GM21515 (cell line): ENCODE results near the gene GPHN.

Source experiments
- ATAC-seq: cut with Tn5 transposase; IDR thresholded peaks from one replicate; pipeline ENCODE4 v1.9.1; 2021; ENCODE audit not compliant: unreplicated experiment

GPHN gene

DNA sequence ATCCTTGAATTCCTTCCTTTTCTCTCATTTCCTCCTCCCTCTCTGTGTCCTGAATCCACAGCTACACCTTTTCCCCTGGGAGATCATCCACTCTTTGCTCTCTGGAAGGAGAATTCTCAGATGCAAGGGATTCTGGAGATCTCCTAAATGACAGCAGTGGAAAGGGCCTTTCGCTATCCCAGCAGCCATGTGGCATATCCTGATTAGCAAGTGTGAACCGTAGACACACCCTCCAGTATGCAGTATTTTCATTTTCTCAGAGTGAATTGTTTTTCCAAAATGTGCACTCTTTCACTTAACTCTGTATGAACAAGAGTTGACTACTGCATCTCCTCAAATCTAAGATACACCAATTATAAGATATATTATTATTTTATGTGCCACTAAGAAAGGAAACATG is 687.3 kb downstream of the GPHN start:
- ATAC-seq: no peak

DNA sequence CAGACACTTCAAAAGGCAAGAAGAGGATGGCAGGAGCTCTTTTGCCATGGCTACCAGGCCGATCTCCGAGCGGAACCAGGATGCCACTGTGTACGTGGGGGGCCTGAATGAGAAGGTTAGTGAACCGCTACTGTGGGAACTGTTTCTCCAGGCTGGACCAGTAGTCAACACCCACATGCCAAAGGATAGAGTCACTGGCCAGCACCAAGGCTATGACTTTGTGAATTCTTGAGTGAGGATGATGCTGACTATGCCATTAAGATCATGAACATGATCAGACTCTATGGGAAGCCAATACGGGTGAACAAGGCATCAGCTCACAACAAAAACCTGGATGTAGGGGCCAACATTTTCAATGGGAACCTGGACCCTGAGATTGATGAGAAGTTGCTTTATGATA is 691.1 kb downstream of the GPHN start:
- no peak for ATAC-seq

GRCh38 chr14:67207810-67208209 is 699.9 kb downstream of the GPHN start:
- ATAC-seq: no peak

GRCh38 chr14:67218126-67218525 is 710.2 kb downstream of the GPHN start:
- ATAC-seq: no peak

- ATAC-seq: no peak
Observed at GRCh38 chr14:67221248-67221981, 713.5 kb downstream of the GPHN start.

- no peak for ATAC-seq
Observed at GRCh38 chr14:67221982-67222328, 714.0 kb downstream of the GPHN start.

DNA sequence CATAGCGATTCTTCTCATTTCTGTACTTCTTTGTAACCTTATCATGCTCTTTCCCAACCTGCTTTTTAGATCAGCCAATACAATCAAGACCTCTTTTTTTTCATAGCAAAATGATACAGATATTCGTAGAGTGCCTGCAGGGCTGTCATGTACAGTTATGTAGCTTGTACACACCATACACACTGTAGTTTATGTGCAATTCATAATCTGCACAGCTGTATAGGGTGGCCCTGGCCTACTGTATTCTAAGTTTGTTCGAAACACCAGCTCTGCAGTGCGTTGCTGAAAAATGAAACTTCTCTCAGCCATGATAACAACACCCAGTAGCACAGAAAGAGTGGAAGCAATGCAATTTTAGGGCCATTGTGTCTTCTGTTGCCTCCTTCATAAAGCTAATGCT is 717.6 kb downstream of the GPHN start:
- no peak for ATAC-seq

DNA sequence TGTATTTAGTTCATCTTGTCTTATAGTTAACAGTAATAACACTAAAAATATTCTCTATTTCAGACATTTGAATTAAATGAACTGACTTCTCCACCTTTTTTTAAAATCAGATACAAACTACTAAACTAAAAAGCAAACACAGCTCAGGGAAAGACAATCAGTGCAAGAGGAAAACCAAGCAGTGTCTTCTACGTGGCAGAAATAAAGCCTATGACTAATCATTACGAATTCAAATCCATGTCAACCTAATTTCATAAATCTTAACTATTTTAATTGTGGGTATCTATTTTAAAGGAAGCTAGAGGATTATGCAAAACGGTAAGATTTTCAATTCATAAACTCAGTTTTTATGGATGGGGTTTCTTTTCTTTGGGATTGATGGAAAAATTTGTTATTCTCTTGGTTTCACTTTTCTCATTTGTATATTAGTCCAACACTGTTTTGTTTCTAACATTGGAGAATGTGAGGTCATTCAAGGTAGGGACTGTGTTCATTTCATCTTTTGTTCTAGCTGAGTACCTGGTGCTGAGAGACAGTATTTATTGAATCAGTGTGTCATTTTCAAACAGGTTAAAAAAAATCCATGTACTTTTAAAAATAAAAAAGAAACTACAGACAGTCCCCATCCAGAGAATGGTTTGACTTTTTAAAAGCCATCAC is 720.5 kb downstream of the GPHN start:
- no peak for ATAC-seq
